Stimulated activated CD4-positive, alpha-beta T cell treated with anti-CD3 and anti-CD28 coated beads, Interleukin-12 subunit alpha, Interleukin-12 subunit beta, amount 100 ng/mL, for 4 hours (primary cell): ENCODE results near the gene MTOR.
"Not testable (repeated sequence)": the region's sequence is repeated elsewhere in the genome, so short reads cannot be mapped to it uniquely, and the experiment has no call there.

Source experiments
- DNase-seq: peaks from one replicate; pipeline ENCODE4 v3.0.0-alpha.2; 2020

Gene MTOR

GRCh38 chr1:11279630-11280029 lies 17.3 kb upstream of the MTOR start:
- DNase-seq: no peak

GRCh38 chr1:11279152-11279551 lies 16.8 kb upstream of the MTOR start:
- no peak for DNase-seq

GRCh38 chr1:11273595-11274234 lies 11.4 kb upstream of the MTOR start:
- no peak for DNase-seq

GRCh38 chr1:11272832-11273594 lies 10.7 kb upstream of the MTOR start, which contains the start of gene UBIAD1:
Gene UBIAD1 (plus strand): TSS chr1:11273198. CDS start chr1:11273532, 334 bp downstream.
- DNase-seq: peak; percentile 89

GRCh38 chr1:11272544-11272831 lies 10.1 kb upstream of the MTOR start:
- no peak for DNase-seq

- DNase-seq: not testable (repeated sequence)
Measured at GRCh38 chr1:11267350-11268337, 5.3 kb upstream of the MTOR start.

GRCh38 chr1:11266268-11267074 lies 4.1 kb upstream of the MTOR start:
- no peak for DNase-seq

GRCh38 chr1:11256299-11256698 lies 6.1 kb downstream of the MTOR start:
- DNase-seq: no peak

- DNase-seq: no peak
Measured at GRCh38 chr1:11253226-11253625, 9.1 kb downstream of the MTOR start.

- no peak for DNase-seq
Measured at GRCh38 chr1:11252538-11252937, 9.8 kb downstream of the MTOR start.

- no peak for DNase-seq
Measured at GRCh38 chr1:11248169-11248568, 14.2 kb downstream of the MTOR start.

GRCh38 chr1:11245904-11246719 lies 16.2 kb downstream of the MTOR start:
- DNase-seq: no peak

- DNase-seq: no peak
Measured at GRCh38 chr1:11245248-11245647, 17.1 kb downstream of the MTOR start.

GRCh38 chr1:11238311-11238710 lies 24.0 kb downstream of the MTOR start:
- DNase-seq: no peak

GRCh38 chr1:11237356-11237755 lies 25.0 kb downstream of the MTOR start:
- DNase-seq: no peak

- DNase-seq: no peak
Measured at GRCh38 chr1:11233208-11233607, 29.1 kb downstream of the MTOR start.

- DNase-seq: no peak
Measured at GRCh38 chr1:11229203-11229602, 33.1 kb downstream of the MTOR start.

GRCh38 chr1:11227106-11228077 lies 35.0 kb downstream of the MTOR start:
- DNase-seq: no peak

GRCh38 chr1:11216074-11216473 lies 46.3 kb downstream of the MTOR start:
- no peak for DNase-seq

- DNase-seq: no peak
Measured at GRCh38 chr1:11215381-11216005, 46.9 kb downstream of the MTOR start.
